ENCODE results near the gene RHOBTB1. TPM values are rescaled to one million over a fixed set of nuclear protein-coding genes. Genes with fewer than 3 reads are reported as not detected.

The RHOBTB1 gene
- total and polyA plus RNA-seq, 9 of the 15 experiments (the other 6 are each of a cell fraction or from before 2014, with no cell fraction given): 1.7 to 11.7 (median 9.3) TPM

DNA sequence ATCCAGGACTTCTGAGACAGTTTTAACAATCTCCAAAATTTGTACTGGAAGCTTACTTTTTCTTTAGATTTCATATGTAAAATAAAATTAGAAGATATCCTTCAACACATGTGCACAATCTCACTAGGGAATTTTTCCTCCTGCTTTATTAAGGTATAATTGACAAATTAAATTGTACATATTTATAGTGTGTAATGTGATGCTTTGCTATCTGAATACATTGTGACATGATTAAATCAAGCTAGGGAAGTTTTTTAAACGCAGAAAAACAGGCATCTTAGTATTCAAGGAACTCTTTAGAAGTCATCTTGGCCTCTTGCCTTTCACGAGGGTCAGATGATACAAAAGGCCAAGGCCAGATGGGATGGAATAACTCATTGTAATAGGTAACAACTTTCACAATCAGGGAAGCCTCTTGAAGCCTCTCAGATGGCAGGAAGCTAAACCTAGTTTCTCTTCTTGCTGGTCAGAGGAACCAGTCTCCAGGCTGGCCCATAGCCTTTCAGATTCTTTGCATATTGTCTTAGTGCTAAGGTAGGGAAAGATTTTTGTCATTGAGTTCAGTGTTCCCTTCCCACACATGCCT, 78.7 kb downstream of the RHOBTB1 start:
- BruUV-seq (replicated peaks): no TSS peak
- Histone ChIP-seq H3K79me2 (ENCODE audit: control insufficient read depth, insufficient read depth, low read length) (no peaks in the 10 kb centered on the region), H3K36me3 (ENCODE audit: control insufficient read depth, insufficient read depth, low read length) (no peaks in the 10 kb centered on the region), H3K9me1 (ENCODE audit: control insufficient read depth, insufficient read depth, low read length) (no peaks in the 10 kb centered on the region), H3K4me1 (replicated peaks in 1 of 2; ENCODE audit: control insufficient read depth in 2 of 2, insufficient read depth in 2 of 2, low read length in 2 of 2) (no peaks in the 10 kb centered on the region), H4K20me1 (replicated peaks; ENCODE audit: control insufficient read depth, insufficient read depth, low read length) (no peaks in the 10 kb centered on the region), H3K4me2 (ENCODE audit: insufficient read depth, low read length) (no peak overlapping the region), H3K27me3 (ENCODE audit: control insufficient read depth in 2 of 2, insufficient read depth in 2 of 2, low read length in 2 of 2) (no peaks in the 10 kb centered on the region), H3K27ac (ENCODE audit: extremely low read depth, low read depth, low read length) (no peak overlapping the region), H3K4me3 (no peak overlapping the region), H3K9ac (ENCODE audit: insufficient read depth in 1 of 2, low read depth in 2 of 2, low read length in 2 of 2) (no peak overlapping the region), H2AFZ (ENCODE audit: low read depth, low read length) (no peak overlapping the region), H3K9me3 (replicated peaks; ENCODE audit: control insufficient read depth, insufficient read depth, low read depth, low read length) (no peaks in the 10 kb centered on the region)
- 5% methylated on average over 2 of the region's 2 CpGs for WGBS (ENCODE audit: insufficient coverage, low coverage, missing lambda C conversion rate)
- FAIRE-seq (peak; percentile 29), ATAC-seq (no peak), DNase-seq (ENCODE audit: extremely low read depth in 1 of 4, low spot score in 3 of 4) (no peak)
- TF ChIP-seq SREBF2 (CRISPR knock-in tag; IDR thresholded peaks at IDR 0.05) (no peak), ZNF12 (CRISPR knock-in tag; IDR thresholded peaks at IDR 0.05) (no peak), MAFG (tag; conservative IDR thresholded peaks at IDR 0.05) (no peak), PCBP2 (IDR thresholded peaks at IDR 0.05; ENCODE audit: low read depth, low read length, poor library complexity, severe bottlenecking) (no peak), CHCHD3 (CRISPR knock-in tag; IDR thresholded peaks at IDR 0.05) (no peak), ZKSCAN1 (IDR thresholded peaks at IDR 0.05; ENCODE audit: low read depth, low read length) (no peak), HDAC8 (tag; IDR thresholded peaks at IDR 0.05) (no peak), ZNF311 (CRISPR knock-in tag; IDR thresholded peaks at IDR 0.05) (no peak), SIN3A (IDR thresholded peaks at IDR 0.05; ENCODE audit: borderline replicate concordance in 2 of 2, control insufficient read depth in 1 of 2, low read depth in 2 of 2, low read length in 2 of 2) (no peak), NFIC (IDR thresholded peaks at IDR 0.05) (no peak), RB1 (IDR thresholded peaks at IDR 0.05; ENCODE audit: low read depth) (no peak)
- TF ChIP-seq, protein P1, sequence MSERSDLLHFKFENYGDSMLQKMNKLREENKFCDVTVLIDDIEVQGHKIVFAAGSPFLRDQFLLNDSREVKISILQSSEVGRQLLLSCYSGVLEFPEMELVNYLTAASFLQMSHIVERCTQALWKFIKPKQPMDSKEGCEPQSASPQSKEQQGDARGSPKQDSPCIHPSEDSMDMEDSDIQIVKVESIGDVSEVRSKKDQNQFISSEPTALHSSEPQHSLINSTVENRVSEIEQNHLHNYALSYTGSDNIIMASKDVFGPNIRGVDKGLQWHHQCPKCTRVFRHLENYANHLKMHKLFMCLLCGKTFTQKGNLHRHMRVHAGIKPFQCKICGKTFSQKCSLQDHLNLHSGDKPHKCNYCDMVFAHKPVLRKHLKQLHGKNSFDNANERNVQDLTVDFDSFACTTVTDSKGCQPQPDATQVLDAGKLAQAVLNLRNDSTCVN (CRISPR knock-in tag; IDR thresholded peaks at IDR 0.05): no peak
- POLR2A ChIA-PET: interaction anchor here (0.6 kb wide), 2 partner anchors 57 to 99 kb away, joined by 3 read pairs; no protein-coding TSS in a partner anchor
- in situ Hi-C loops (cut with MboI): no loop called here
- CTCF ChIA-PET (ENCODE audit: low intra/inter-chr PET ratio): no interaction called here
- intact Hi-C loops (cut with micrococcal nuclease): no loop called here

Measured in K562 (cell line).